Upper lobe of left lung (tissue), 6 donors: ENCODE results near the gene RBPMS2. TPM values are rescaled to one million over a fixed set of nuclear protein-coding genes. Genes with fewer than 3 reads are reported as not detected.
A peak's percentile ranks its signal among the peaks of the same experiment; 100 is the strongest.

ENCODE experiments used
- ATAC-seq, 2 donors: fragments of 200-7000 bp; cut with Tn5 transposase; one replicate each; pipeline ENCODE4 v1.9.1; 2022; ENCODE audit warnings: mild to moderate bottlenecking in 2 of 2, moderate library complexity in 2 of 2; ENCODE audit not compliant: low FRiP score in 2 of 2
- DNase-seq, 2 donors: peaks; one replicate each; pipeline ENCODE4 v3.0.0-alpha.2; 2019 to 2020
- H3K27ac ChIP-seq, 4 donors: fragments of 200-600 bp; sonication (generic); one replicate each; pipeline ENCODE4 v1.5.1; 2016 to 2019
- H3K27me3 ChIP-seq, 4 donors: fragments of 200-600 bp; sonication (generic); one replicate each; pipeline ENCODE4 v1.5.1; 2017 to 2019
- H3K36me3 ChIP-seq, 4 donors: fragments of 200-600 bp; sonication (generic); one replicate each; pipeline ENCODE4 v1.5.1; 2016 to 2019
- H3K4me1 ChIP-seq, 4 donors: fragments of 200-600 bp; sonication (generic); one replicate each; pipeline ENCODE4 v1.5.1; 2018 to 2019
- H3K4me3 ChIP-seq, 4 donors: fragments of 200-600 bp; sonication (generic); one replicate each; pipeline ENCODE4 v1.5.1; 2017 to 2019; ENCODE audit warnings: mild to moderate bottlenecking in 2 of 4, moderate library complexity in 1 of 4
- H3K9me3 ChIP-seq, 4 donors: fragments of 200-600 bp; sonication (generic); one replicate each; pipeline ENCODE4 v1.5.1; 2018 to 2019
- EP300 ChIP-seq, 4 donors: sonication (generic); formaldehyde crosslinking; IDR thresholded peaks; one replicate each; pipeline ENCODE4 v1.5.1; 2017; ENCODE audit warnings: antibody characterized with exemption in 4 of 4, control low read depth in 2 of 4
- POLR2A ChIP-seq, 4 donors: fragments of 450-650 bp; IDR thresholded peaks; one replicate each; pipeline ENCODE4 v1.5.1; 2016 to 2017; ENCODE audit warnings: antibody characterized with exemption in 4 of 4, mild to moderate bottlenecking in 2 of 4
- POLR2AphosphoS5 ChIP-seq, 2 donors: sonication (generic); formaldehyde crosslinking; IDR thresholded peaks; one replicate each; pipeline ENCODE4 v1.5.1; 2017; ENCODE audit warnings: antibody characterized with exemption in 2 of 2
- WGBS, 2 donors: methylation state at CpG; one replicate each; pipeline ENCODE4 v1.1.5; 2017 to 2018; 5-methylcytosine and 5-hydroxymethylcytosine counted together
- total RNA-seq, 6 donors: library from RNA; depleted of rRNA in 4 of 6; stranded (reverse); fragments of >200 nt in 4 of 6; gene quantifications; one replicate each; pipeline versions ENCODE4 v1.1.0 to v1.2.1, GENCODE V29; 2016 to 2021
- TF ChIP-seq, protein P1 (sequence below), 6 experiments: fragments of 450-650 bp in 4 of 6; fragments of 200-600 bp in 2 of 6; sonication (generic) in 2 of 6; IDR thresholded peaks; one replicate each; pipeline ENCODE4 v1.5.1; 2016 to 2019; ENCODE audit warnings: antibody characterized with exemption in 6 of 6
- donor health status: DM: no; HTN: no; CAD: no; lungs with moderate emphysema.
- donor health status: DM: no; HTN: yes; CAD: no; lungs with severe emphysema.

The RBPMS2 gene
- total RNA-seq, 6 donors from 2014 or later: 1.2 to 3.6 (median 2.0) TPM

DNA sequence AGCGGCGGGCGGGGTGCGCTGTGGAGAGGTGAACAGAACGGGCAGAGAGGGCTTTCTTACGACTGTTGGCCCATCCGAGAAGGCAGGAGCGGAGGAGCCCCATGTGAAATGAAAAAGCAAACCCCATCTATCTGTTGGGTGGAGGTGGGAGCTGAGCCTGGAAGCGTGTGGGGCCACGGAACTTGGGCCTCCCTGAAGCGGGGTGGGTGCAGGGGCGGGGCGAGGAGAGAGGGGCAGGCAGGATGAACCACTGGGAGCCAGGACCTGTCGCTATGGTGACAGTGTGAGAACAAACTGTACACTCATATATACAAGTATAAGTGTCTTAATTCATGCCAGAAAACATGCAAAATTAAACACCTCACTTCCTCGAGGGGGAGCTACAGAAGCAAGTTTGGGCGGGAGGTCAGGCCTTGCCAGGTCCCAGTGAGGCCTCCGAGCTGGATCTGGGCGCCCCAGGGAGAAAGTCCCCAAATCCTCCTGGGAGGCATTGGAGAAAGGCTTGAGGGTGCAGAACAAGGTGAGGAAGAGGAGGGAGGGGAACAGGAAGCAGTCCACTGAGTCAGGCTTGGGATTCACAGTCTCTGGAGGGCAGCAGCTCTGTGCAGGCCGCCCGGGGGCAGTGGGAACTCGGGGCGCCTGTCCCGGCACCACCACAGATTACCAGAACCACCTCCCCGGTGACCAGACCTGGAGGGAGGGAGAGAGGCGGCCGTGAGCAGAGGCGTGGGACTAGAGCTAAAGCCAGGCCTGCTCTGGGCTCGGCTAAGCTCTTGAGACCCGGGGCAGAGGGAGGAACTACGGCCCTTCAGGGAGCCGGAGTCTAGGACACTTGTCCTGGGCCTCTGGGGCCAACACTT lies 34.8 kb downstream of the RBPMS2 start:
- DNase-seq: peak; percentile 65 to 85
- Histone ChIP-seq H3K4me1 (peaks cover 10 to 26% (median 19%) of the 10 kb centered on the region in 4 donors), H3K4me3 (peak overlapping the region in 2 of 4 donors; percentile 14 to 34), H3K36me3 (no peaks in the 10 kb centered on the region), H3K27ac (peak overlapping the region; percentile 41 to 74 (median 48)), H3K9me3 (no peaks in the 10 kb centered on the region), H3K27me3 (no peaks in the 10 kb centered on the region)
- ATAC-seq: peak; percentile 46 to 82
- TF ChIP-seq EP300 (IDR thresholded peaks at IDR 0.05) (peak in 1 of 4 donors; percentile 40), POLR2A (IDR thresholded peaks at IDR 0.05) (no peak), POLR2AphosphoS5 (IDR thresholded peaks at IDR 0.05) (no peak)
- TF ChIP-seq, protein P1, sequence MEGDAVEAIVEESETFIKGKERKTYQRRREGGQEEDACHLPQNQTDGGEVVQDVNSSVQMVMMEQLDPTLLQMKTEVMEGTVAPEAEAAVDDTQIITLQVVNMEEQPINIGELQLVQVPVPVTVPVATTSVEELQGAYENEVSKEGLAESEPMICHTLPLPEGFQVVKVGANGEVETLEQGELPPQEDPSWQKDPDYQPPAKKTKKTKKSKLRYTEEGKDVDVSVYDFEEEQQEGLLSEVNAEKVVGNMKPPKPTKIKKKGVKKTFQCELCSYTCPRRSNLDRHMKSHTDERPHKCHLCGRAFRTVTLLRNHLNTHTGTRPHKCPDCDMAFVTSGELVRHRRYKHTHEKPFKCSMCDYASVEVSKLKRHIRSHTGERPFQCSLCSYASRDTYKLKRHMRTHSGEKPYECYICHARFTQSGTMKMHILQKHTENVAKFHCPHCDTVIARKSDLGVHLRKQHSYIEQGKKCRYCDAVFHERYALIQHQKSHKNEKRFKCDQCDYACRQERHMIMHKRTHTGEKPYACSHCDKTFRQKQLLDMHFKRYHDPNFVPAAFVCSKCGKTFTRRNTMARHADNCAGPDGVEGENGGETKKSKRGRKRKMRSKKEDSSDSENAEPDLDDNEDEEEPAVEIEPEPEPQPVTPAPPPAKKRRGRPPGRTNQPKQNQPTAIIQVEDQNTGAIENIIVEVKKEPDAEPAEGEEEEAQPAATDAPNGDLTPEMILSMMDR (IDR thresholded peaks at IDR 0.05): peak in 4 of 6 experiments; percentile 6 to 51 (median 23)
- 53 to 66% methylated on average over 26 to 31 of the region's 31 CpGs for WGBS, 2 donors

DNA sequence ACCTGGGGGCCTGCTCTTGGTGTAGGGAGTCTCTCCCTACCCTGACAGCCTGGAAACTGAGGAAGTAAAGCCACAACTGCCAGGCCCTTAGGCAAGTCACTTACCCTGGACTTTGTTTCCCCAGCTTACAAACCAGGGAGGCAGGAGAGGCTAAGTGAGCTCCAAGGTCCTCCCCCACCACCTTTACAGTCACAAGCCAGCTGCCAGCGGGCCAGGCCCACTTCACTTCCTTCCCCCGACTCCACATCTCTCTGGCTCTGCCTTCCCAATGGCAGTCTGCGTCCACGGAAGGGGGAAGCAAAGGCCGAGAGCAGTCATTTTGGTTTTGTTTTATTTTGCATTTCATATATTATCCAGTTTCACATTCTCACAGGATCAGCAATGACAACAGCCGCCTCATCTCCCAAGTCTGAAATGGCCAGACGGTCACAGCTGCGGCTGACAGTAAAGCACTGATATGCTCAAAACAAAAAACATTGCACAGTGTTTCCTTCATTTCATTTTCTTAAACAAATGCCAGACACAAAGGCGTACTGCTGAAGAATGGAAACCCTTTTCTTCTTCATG lies 35.7 kb downstream of the RBPMS2 start:
- no peaks in the 10 kb centered on the region for H3K36me3 ChIP-seq
- H3K27ac ChIP-seq: peak overlapping the region; percentile 41 to 74 (median 44)
- H3K27me3 ChIP-seq: no peaks in the 10 kb centered on the region
- no peak for ATAC-seq
- no peak for DNase-seq
- peak overlapping the region in 2 of 4 donors; percentile 14 to 34 for H3K4me3 ChIP-seq
- no peak for TF ChIP-seq POLR2A (IDR thresholded peaks at IDR 0.05)
- TF ChIP-seq EP300 (IDR thresholded peaks at IDR 0.05): no peak
- TF ChIP-seq, protein P1 (IDR thresholded peaks at IDR 0.05): no peak
- no peak for TF ChIP-seq POLR2AphosphoS5 (IDR thresholded peaks at IDR 0.05)
- peaks cover 10 to 26% (median 19%) of the 10 kb centered on the region in 4 donors for H3K4me1 ChIP-seq
- 34 to 46% methylated on average over 9 of the region's 9 CpGs for WGBS, 2 donors
- no peaks in the 10 kb centered on the region for H3K9me3 ChIP-seq

DNA sequence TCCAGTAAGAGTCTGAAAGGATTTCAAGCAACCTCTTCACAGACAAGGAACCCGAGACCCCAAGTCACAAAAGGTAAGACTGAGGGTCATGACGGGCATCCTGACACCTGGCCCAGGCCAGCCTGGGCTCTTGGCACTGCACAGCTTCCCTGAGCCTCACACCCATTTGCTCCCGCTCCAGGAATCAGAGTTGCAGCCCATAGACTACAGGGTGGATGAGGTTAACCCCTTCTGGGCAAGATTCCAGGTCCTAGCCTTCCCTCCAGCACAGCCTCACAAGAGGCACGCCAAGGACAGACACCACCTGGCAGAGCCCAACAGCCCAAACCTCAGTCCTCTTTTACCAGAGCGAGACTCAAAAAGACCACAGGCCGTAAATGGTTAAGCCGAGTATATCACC lies 36.2 kb downstream of the RBPMS2 start:
- TF ChIP-seq EP300 (IDR thresholded peaks at IDR 0.05): no peak
- no peak for TF ChIP-seq POLR2A (IDR thresholded peaks at IDR 0.05)
- TF ChIP-seq, protein P1 (IDR thresholded peaks at IDR 0.05): no peak
- no peak for TF ChIP-seq POLR2AphosphoS5 (IDR thresholded peaks at IDR 0.05)
- Histone ChIP-seq H3K9me3 (no peaks in the 10 kb centered on the region), H3K4me3 (no peak overlapping the region), H3K27ac (peak overlapping the region; percentile 41 to 74 (median 44)), H3K27me3 (no peaks in the 10 kb centered on the region), H3K36me3 (no peaks in the 10 kb centered on the region), H3K4me1 (peaks cover 10 to 26% (median 19%) of the 10 kb centered on the region in 4 donors)
- no peak for DNase-seq
- no peak for ATAC-seq
- WGBS, 2 donors: 68 to 74% methylated on average over 6 to 7 of the region's 7 CpGs

DNA sequence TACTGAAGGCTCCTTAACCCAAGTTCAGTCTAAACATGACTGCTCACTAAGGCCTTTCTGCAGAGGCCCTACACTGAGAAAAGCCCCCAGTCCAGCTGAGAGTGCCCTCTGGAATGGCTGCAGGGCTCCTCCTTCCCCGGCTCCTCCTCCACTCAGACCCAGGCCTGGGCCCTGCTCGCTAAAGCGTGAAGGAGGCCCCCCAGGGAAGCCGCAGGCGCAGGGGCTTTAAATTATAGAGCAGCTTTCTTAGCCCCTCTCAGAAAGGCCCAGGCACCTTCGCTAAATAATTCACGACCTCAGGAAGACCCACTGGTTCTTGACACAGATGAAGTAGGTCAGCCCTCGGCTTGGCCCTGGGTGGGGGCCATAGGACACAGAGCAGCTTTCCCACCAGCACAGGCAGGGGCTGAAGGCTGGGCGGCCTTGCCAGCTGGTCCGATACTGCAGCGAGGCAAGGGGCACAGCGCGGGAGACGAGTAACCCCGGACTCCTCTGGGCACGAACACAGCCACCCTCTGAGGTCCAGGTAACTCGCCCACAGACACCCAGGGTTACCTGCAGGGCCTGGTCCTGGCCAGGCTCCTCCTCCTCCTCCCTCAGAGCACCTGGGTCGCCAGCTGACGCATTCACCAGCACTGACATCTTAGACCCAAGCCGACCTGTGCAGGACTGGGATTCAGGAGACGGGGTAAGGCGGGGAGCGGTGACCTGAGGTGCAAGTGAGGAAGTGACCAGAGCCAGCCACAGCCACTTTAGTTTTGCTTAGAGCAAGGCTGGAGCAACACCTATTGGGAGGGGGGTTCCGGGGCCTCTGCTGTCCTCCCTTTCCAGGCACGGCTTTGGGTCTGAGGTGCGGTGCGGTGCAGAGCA lies 36.9 kb downstream of the RBPMS2 start:
- WGBS, 2 donors: 91 to 92% methylated on average over 13 to 27 of the region's 27 CpGs
- Histone ChIP-seq H3K36me3 (no peaks in the 10 kb centered on the region), H3K4me1 (peaks cover 10 to 26% (median 19%) of the 10 kb centered on the region in 4 donors), H3K27me3 (no peaks in the 10 kb centered on the region), H3K4me3 (no peak overlapping the region), H3K9me3 (no peaks in the 10 kb centered on the region), H3K27ac (peak overlapping the region in 3 of 4 donors; percentile 41 to 74 (median 42))
- TF ChIP-seq POLR2A (IDR thresholded peaks at IDR 0.05) (no peak), EP300 (IDR thresholded peaks at IDR 0.05) (no peak), POLR2AphosphoS5 (IDR thresholded peaks at IDR 0.05) (no peak)
- TF ChIP-seq, protein P1 (IDR thresholded peaks at IDR 0.05): no peak
- peak in 1 of 2 donors; percentile 68 for DNase-seq
- ATAC-seq: no peak
